SK-N-SH treated with all-trans-retinoic acid at 6 μM for 48 hours (cell line): ENCODE measurements around the gene TFCP2L1.
"Not testable (repeated sequence)": the region's sequence is repeated elsewhere in the genome, so short reads cannot be mapped to it uniquely, and the experiment has no call there.

Experiments
- ATAC-seq: fragments of 200-7000 bp; cut with Tn5 transposase; 3 replicates; pipeline ENCODE4 v1.9.1; 2020; ENCODE audit warnings: mild to moderate bottlenecking, moderate library complexity
- CSDC2 ChIP-seq: fragments of 250-450 bp; sonication (Bioruptor Pico); IDR thresholded peaks from 2 replicates; pipeline ENCODE4 v1.5.0; 2020; ENCODE audit warnings: mild to moderate bottlenecking, moderate library complexity
- ESRRG ChIP-seq: fragments of 250-450 bp; sonication (Bioruptor Pico); IDR thresholded peaks from 2 replicates; pipeline ENCODE4 v1.6.1; 2021; ENCODE audit warnings: mild to moderate bottlenecking
- GLIS3 ChIP-seq: fragments of 250-450 bp; sonication (Bioruptor Pico); IDR thresholded peaks from 2 replicates; pipeline ENCODE4 v1.5.0; 2020; ENCODE audit warnings: mild to moderate bottlenecking, moderate library complexity
- ISL1 ChIP-seq: fragments of 250-450 bp; sonication (Bioruptor Pico); IDR thresholded peaks from 2 replicates; pipeline ENCODE4 v2.1.2; 2022; ENCODE audit warnings: mild to moderate bottlenecking, moderate library complexity
- PPARA ChIP-seq: fragments of 250-450 bp; sonication (Bioruptor Pico); IDR thresholded peaks from 2 replicates; pipeline ENCODE4 v1.5.0; 2020; ENCODE audit warnings: mild to moderate bottlenecking, borderline replicate concordance
- RARB ChIP-seq: fragments of 250-450 bp; sonication (Bioruptor Pico); IDR thresholded peaks from 2 replicates; pipeline ENCODE4 v1.8.0; 2021; ENCODE audit warnings: mild to moderate bottlenecking, moderate library complexity
- SNAI2 ChIP-seq: fragments of 250-450 bp; sonication (Bioruptor Pico); IDR thresholded peaks from 2 replicates; pipeline ENCODE4 v1.5.0; 2020; ENCODE audit warnings: mild to moderate bottlenecking, moderate library complexity
- TCF4 ChIP-seq: fragments of 250-450 bp; sonication (Bioruptor Pico); IDR thresholded peaks from 2 replicates; pipeline ENCODE4 v1.8.0; 2021; ENCODE audit warnings: mild to moderate bottlenecking, moderate library complexity, borderline replicate concordance
- TOX ChIP-seq: fragments of 250-450 bp; sonication (Bioruptor Pico); IDR thresholded peaks from 2 replicates; pipeline ENCODE4 v1.8.0; 2021; ENCODE audit warnings: mild to moderate bottlenecking, moderate library complexity, borderline replicate concordance
- ZC3H10 ChIP-seq: fragments of 250-450 bp; sonication (Bioruptor Pico); IDR thresholded peaks from 2 replicates; pipeline ENCODE4 v1.5.1; 2021; ENCODE audit warnings: mild to moderate bottlenecking, moderate library complexity
- ZFP3 ChIP-seq: fragments of 250-450 bp; sonication (Bioruptor Pico); IDR thresholded peaks from 2 replicates; pipeline ENCODE4 v1.5.0; 2020; ENCODE audit warnings: mild to moderate bottlenecking, moderate library complexity
- ZFP30 ChIP-seq: fragments of 450-650 bp; formaldehyde crosslinking; IDR thresholded peaks from 2 replicates; pipeline ENCODE4 v1.5.0; 2022; ENCODE audit warnings: mild to moderate bottlenecking, moderate library complexity
- ZNF565 ChIP-seq: fragments of 450-650 bp; formaldehyde crosslinking; conservative IDR thresholded peaks from 2 replicates; pipeline ENCODE4 v1.5.0; 2020; ENCODE audit warnings: low read depth, mild to moderate bottlenecking, moderate library complexity
- ZNF70 ChIP-seq: fragments of 450-650 bp; formaldehyde crosslinking; IDR thresholded peaks from 2 replicates; pipeline ENCODE4 v1.5.0; 2020; ENCODE audit warnings: mild to moderate bottlenecking, moderate library complexity
- ZNF8 ChIP-seq: fragments of 450-650 bp; formaldehyde crosslinking; IDR thresholded peaks from 2 replicates; pipeline ENCODE4 v1.5.0; 2020; ENCODE audit warnings: mild to moderate bottlenecking, moderate library complexity
- TF ChIP-seq, protein P1 (sequence below): fragments of 250-450 bp; sonication (Bioruptor Pico); IDR thresholded peaks from 2 replicates; pipeline ENCODE4 v1.8.0; 2021; ENCODE audit warnings: low read depth, mild to moderate bottlenecking, moderate library complexity, borderline replicate concordance
- TF ChIP-seq, protein P2 (sequence below): fragments of 250-450 bp; sonication (Bioruptor Pico); IDR thresholded peaks from 2 replicates; pipeline ENCODE4 v1.5.1; 2021; ENCODE audit warnings: mild to moderate bottlenecking, moderate library complexity
- TF ChIP-seq, protein P3 (sequence below): fragments of 250-450 bp; sonication (Bioruptor Pico); IDR thresholded peaks from 2 replicates; pipeline ENCODE4 v1.5.1; 2020; ENCODE audit warnings: low read depth, mild to moderate bottlenecking, moderate library complexity

TFCP2L1 gene

DNA sequence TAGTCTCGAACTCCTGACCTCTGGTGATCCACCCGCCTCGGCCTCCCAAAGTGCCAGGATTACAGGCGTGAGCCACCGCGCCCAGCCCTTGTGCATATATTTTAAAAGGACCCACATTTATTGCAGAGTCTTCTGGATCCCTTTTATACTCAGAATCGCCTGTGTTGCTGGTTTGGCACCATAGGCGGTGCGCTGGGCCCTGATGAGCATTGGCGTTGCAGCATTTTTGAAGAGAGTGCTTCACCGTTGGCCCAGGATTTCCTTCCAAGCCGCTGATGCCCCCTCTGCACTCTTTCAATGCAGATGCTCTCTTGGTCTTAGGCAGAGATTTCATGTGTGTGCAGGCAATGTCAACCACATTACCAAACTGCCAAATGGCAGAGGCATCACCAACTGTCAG is 13.5 kb upstream of the TFCP2L1 start:
- TF ChIP-seq ZC3H10 (no peak), TCF4 (CRISPR knock-in tag) (no peak), ESRRG (CRISPR knock-in tag) (no peak), GLIS3 (no peak), PPARA (no peak), ISL1 (CRISPR knock-in tag) (no peak), CSDC2 (CRISPR knock-in tag) (no peak), ZNF8 (CRISPR knock-in tag) (no peak), ZNF565 (CRISPR knock-in tag) (no peak), ZFP3 (CRISPR knock-in tag) (no peak), RARB (CRISPR knock-in tag) (no peak), TOX (no peak)
- TF ChIP-seq, protein P1, sequence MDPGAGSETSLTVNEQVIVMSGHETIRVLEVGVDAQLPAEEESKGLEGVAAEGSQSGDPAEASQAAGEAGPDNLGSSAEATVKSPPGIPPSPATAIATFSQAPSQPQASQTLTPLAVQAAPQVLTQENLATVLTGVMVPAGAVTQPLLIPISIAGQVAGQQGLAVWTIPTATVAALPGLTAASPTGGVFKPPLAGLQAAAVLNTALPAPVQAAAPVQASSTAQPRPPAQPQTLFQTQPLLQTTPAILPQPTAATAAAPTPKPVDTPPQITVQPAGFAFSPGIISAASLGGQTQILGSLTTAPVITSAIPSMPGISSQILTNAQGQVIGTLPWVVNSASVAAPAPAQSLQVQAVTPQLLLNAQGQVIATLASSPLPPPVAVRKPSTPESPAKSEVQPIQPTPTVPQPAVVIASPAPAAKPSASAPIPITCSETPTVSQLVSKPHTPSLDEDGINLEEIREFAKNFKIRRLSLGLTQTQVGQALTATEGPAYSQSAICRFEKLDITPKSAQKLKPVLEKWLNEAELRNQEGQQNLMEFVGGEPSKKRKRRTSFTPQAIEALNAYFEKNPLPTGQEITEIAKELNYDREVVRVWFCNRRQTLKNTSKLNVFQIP (CRISPR knock-in tag), result no peak
- TF ChIP-seq, protein P2, sequence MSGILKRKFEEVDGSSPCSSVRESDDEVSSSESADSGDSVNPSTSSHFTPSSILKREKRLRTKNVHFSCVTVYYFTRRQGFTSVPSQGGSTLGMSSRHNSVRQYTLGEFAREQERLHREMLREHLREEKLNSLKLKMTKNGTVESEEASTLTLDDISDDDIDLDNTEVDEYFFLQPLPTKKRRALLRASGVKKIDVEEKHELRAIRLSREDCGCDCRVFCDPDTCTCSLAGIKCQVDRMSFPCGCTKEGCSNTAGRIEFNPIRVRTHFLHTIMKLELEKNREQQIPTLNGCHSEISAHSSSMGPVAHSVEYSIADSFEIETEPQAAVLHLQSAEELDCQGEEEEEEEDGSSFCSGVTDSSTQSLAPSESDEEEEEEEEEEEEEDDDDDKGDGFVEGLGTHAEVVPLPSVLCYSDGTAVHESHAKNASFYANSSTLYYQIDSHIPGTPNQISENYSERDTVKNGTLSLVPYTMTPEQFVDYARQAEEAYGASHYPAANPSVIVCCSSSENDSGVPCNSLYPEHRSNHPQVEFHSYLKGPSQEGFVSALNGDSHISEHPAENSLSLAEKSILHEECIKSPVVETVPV (CRISPR knock-in tag), result no peak

DNA sequence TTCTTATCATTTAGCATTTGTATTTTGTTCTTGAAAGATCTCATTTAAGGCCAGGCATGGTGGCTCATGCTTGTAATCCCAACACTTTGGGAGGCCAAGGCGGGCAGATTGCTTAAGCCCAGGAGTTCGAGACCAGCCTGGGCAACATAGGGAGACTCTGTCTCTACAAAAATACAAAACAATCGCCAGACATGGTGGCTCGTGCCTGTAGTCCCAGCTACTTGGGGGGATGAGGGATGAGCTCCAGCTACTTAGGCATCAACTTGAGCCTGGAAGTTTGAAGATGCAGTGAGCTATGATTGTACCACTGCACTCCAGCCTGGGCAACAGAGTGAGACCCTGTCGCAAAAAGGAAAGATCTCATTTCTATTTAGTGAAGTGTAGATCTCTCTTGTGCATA is 12.9 kb upstream of the TFCP2L1 start:
- ATAC-seq, result not testable (repeated sequence)

More for the DNA sequence above, 13.5 kb upstream of the TFCP2L1 start:
- ATAC-seq, result no peak

DNA sequence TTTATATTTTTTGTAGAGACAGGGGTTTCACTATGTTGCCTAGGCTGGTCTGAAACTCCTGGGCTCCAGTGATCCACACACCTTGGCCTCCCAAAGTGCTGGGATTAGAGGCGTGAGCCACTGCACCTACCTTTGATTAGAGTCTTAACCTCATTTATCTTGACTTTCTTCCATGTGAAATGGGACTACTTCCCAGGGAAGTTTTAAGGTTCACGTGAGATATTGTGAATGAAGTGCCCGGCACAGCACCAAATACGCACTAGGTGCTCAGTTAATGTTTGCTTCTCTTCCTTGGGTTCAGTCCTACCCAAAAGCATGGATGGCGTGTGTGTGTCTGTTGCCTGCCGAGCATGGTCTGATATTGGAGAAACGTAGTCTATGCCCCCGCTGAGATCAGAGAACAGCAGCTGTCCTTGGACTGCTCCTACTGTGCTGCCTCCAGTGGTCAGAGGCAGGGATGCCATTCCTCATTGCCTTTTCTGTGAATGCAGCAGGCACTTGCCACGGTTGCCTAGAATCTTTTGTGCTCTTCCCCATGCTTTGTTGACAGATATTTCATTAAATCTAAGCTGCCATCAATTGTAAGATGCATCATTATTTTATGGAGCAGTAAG is 12.3 kb upstream of the TFCP2L1 start:
- ATAC-seq, result peak; percentile 97

DNA sequence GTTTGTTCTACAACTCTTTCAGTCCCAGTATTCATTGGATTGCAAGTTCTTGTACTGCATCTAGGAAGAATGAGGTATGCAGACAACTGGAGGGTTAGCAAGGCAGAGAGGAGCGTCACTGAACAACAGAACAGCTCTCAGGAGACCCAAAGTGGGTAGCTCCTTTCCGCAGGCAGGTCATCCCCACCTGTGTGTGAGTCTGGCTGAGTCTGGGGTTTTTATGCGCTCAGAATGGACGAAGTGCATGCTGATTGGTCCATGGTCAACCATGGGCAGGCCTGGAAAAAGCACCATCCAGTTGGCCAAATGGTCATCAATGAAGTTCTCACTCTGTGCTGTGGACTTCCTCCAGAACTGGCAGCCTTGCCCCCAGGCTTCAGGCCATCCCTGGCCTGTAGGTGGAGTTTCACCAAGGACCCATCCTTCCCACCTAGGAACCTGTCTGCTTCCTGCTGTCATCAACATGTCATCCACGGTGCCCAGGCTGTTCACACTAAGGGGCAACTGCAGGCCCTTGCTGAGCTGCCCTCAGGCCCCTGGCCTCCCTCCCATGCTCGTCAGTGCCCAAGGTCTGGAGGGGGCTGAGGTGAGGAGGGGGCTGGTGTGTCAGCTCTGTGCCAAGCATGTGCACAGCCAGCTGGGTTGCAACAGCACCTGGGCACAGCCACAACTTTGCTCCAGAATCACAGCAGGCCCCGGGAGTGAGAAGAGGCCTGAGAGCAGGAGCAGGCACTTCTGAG is 11.1 kb upstream of the TFCP2L1 start:
- no peak for ATAC-seq
- TF ChIP-seq ZFP3 (CRISPR knock-in tag) (no peak), ISL1 (CRISPR knock-in tag) (no peak), CSDC2 (CRISPR knock-in tag) (no peak), ZC3H10 (no peak), RARB (CRISPR knock-in tag) (no peak)
- TF ChIP-seq, protein P3, sequence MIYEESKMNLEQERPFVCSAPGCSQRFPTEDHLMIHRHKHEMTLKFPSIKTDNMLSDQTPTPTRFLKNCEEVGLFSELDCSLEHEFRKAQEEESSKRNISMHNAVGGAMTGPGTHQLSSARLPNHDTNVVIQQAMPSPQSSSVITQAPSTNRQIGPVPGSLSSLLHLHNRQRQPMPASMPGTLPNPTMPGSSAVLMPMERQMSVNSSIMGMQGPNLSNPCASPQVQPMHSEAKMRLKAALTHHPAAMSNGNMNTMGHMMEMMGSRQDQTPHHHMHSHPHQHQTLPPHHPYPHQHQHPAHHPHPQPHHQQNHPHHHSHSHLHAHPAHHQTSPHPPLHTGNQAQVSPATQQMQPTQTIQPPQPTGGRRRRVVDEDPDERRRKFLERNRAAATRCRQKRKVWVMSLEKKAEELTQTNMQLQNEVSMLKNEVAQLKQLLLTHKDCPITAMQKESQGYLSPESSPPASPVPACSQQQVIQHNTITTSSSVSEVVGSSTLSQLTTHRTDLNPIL (CRISPR knock-in tag), result no peak
- TF ChIP-seq, protein P2 (CRISPR knock-in tag), result no peak

More for the DNA sequence above, 12.3 kb upstream of the TFCP2L1 start:
- TF ChIP-seq SNAI2 (CRISPR knock-in tag) (no peak), ZNF70 (CRISPR knock-in tag) (no peak), ISL1 (CRISPR knock-in tag) (no peak), ZNF565 (CRISPR knock-in tag) (no peak), ZFP3 (CRISPR knock-in tag) (no peak), GLIS3 (no peak), ESRRG (CRISPR knock-in tag) (no peak), ZFP30 (CRISPR knock-in tag) (no peak)
- TF ChIP-seq, protein P3 (CRISPR knock-in tag), result no peak
